Measurements from ENCODE around the gene SCGB1C2. TPM values are rescaled to one million over a fixed set of nuclear protein-coding genes. Genes with fewer than 3 reads are reported as not detected.

Gene SCGB1C2
- total and polyA plus RNA-seq, 7 donors = not detected

DNA sequence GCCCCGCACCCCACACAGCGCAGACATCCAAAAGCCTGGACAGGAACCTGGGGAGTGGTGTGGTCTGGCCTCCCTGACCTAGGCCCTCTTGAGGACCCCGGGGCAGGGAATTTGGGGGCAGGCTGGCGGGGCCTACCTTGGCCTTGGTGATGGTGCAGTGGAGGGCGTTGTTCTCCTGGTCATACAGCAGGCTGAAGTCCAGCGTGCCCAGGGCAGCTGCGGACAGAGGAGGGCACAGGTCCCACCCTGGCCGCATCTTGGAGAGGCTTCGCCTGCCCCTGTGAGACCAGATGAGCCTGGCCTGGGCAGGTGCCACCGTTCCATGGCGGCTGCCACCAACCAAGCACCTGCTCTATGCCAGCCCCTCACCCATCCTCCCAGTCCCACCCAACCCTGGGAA, 35.0 kb downstream of the SCGB1C2 start:
- WGBS, 2 donors = 84 to 92% methylated on average over 11 of the region's 11 CpGs
- Histone ChIP-seq H3K4me3 (no peak overlapping the region), H3K27ac (no peak overlapping the region), H3K4me1 (no peaks in the 10 kb centered on the region), H3K9me3 (no peaks in the 10 kb centered on the region), H3K27me3 (peaks cover 0 to 8% (median 0%) of the 10 kb centered on the region in 3 donors), H3K36me3 (no peaks in the 10 kb centered on the region)
- TF ChIP-seq EP300 (IDR thresholded peaks at IDR 0.05) = no peak
- no peak for TF ChIP-seq POLR2A (IDR thresholded peaks at IDR 0.05)
- TF ChIP-seq POLR2AphosphoS5 (IDR thresholded peaks at IDR 0.05) = no peak
- TF ChIP-seq CTCF (IDR thresholded peaks at IDR 0.05) = no peak
- intact Hi-C loops (cut with DNase I) = no loop called here
- DNase-seq = no peak

- Histone ChIP-seq H3K36me3 (no peaks in the 10 kb centered on the region), H3K27ac (no peak overlapping the region), H3K27me3 (peaks cover 0 to 17% (median 0%) of the 10 kb centered on the region in 3 donors), H3K4me1 (no peaks in the 10 kb centered on the region), H3K4me3 (no peak overlapping the region), H3K9me3 (no peaks in the 10 kb centered on the region)
- WGBS, 2 donors = 83 to 84% methylated on average over 10 of the region's 10 CpGs
- no peak for TF ChIP-seq POLR2A (IDR thresholded peaks at IDR 0.05)
- no peak for TF ChIP-seq EP300 (IDR thresholded peaks at IDR 0.05)
- no peak for TF ChIP-seq CTCF (IDR thresholded peaks at IDR 0.05)
- TF ChIP-seq POLR2AphosphoS5 (IDR thresholded peaks at IDR 0.05) = no peak
- no peak for DNase-seq
- intact Hi-C loops (cut with DNase I) = no loop called here
These were observed 36.0 kb downstream of the SCGB1C2 start for GRCh38 chr17:173166-173911.

GRCh38 chr17:177155-177554, 39.8 kb downstream of the SCGB1C2 start:
- H3K9me3 ChIP-seq = no peaks in the 10 kb centered on the region

GRCh38 chr17:177762-178161, 40.4 kb downstream of the SCGB1C2 start:
- Histone ChIP-seq H3K27ac (no peak overlapping the region), H3K4me1 (peaks cover 0 to 21% (median 17%) of the 10 kb centered on the region in 4 donors), H3K4me3 (no peak overlapping the region), H3K27me3 (peaks cover 14 to 56% (median 37%) of the 10 kb centered on the region in 3 donors), H3K36me3 (no peaks in the 10 kb centered on the region), H3K9me3 (no peaks in the 10 kb centered on the region)
- WGBS, 2 donors = 78 to 87% methylated on average over 6 of the region's 6 CpGs
- TF ChIP-seq POLR2AphosphoS5 (IDR thresholded peaks at IDR 0.05) = no peak
- TF ChIP-seq POLR2A (IDR thresholded peaks at IDR 0.05) = no peak
- no peak for TF ChIP-seq CTCF (IDR thresholded peaks at IDR 0.05)
- no peak for TF ChIP-seq EP300 (IDR thresholded peaks at IDR 0.05)
- DNase-seq = no peak
- intact Hi-C loops (cut with DNase I) = no loop called here

More at GRCh38 chr17:177155-177554, 39.8 kb downstream of the SCGB1C2 start:
- no peak for DNase-seq
- WGBS, 2 donors = 69 to 84% methylated on average over 3 of the region's 3 CpGs
- no peaks in the 10 kb centered on the region for H3K36me3 ChIP-seq
- TF ChIP-seq POLR2AphosphoS5 (IDR thresholded peaks at IDR 0.05) (no peak), CTCF (IDR thresholded peaks at IDR 0.05) (no peak), EP300 (IDR thresholded peaks at IDR 0.05) (no peak), POLR2A (IDR thresholded peaks at IDR 0.05) (no peak)
- intact Hi-C loops (cut with DNase I) = no loop called here
- H3K4me3 ChIP-seq = no peak overlapping the region
- peaks cover 0 to 20% (median 17%) of the 10 kb centered on the region in 4 donors for H3K4me1 ChIP-seq
- H3K27me3 ChIP-seq = peaks cover 14 to 51% (median 31%) of the 10 kb centered on the region in 3 donors
- H3K27ac ChIP-seq = no peak overlapping the region
